Measurements from ENCODE around the gene TRAF3IP3.

GRCh38 chr1:209785592-209785991, 29.7 kb downstream of the TRAF3IP3 start:
- no peak for TF ChIP-seq CTCF (IDR thresholded peaks at IDR 0.05)
- TF ChIP-seq EZH2 (IDR thresholded peaks at IDR 0.05): no peak

Measured in neural progenitor cell (in vitro differentiated cells).